Natural killer cell (primary cell): ENCODE data around the gene FGGY. TPM values are rescaled to one million over a fixed set of nuclear protein-coding genes. Genes with fewer than 3 reads are reported as not detected.

ENCODE experiments used
- ATAC-seq, 3 donors: fragments of 150-1000 bp in 2 of 3; fragments of 200-7000 bp in 1 of 3; cut with Tn5 transposase; 1 replicate in 1 of 3; 2 replicates in 2 of 3; pipeline ENCODE4 v1.10.0; 2021; ENCODE audit warnings: mild to moderate bottlenecking in 2 of 3, moderate library complexity in 2 of 3
- DNase-seq, 2 donors: peaks; one replicate each; pipeline versions ENCODE4 v3.0.0 to v3.0.0-alpha.2; 2013 to 2021; ENCODE audit warnings: mixed read lengths in 1 of 2
- H3K27ac ChIP-seq: one replicate; pipeline ENCODE4 v1.5.1; 2013; ENCODE audit warnings: mild to moderate bottlenecking, low read length
- H3K27me3 ChIP-seq: one replicate; pipeline ENCODE4 v1.6.1; 2013; ENCODE audit warnings: low read length; ENCODE audit not compliant: control insufficient read depth, insufficient read depth
- H3K36me3 ChIP-seq: one replicate; pipeline ENCODE4 v1.6.1; 2013; ENCODE audit warnings: low read length; ENCODE audit not compliant: control insufficient read depth, insufficient read depth
- H3K4me1 ChIP-seq: one replicate; pipeline ENCODE4 v1.6.1; 2013; ENCODE audit warnings: low read length; ENCODE audit not compliant: control insufficient read depth, insufficient read depth
- H3K4me3 ChIP-seq: one replicate; pipeline ENCODE4 v1.5.1; 2013; ENCODE audit warnings: low read length
- H3K9me3 ChIP-seq: one replicate; pipeline ENCODE4 v1.6.1; 2013; ENCODE audit warnings: low read length; ENCODE audit not compliant: control insufficient read depth, insufficient read depth
- H3K27ac Mint-ChIP-seq, 2 donors: one replicate each; pipeline ENCODE4 v1.8.0; 2022; ENCODE audit warnings: mild to moderate bottlenecking in 2 of 2, mixed read lengths in 2 of 2, moderate library complexity in 1 of 2
- H3K27me3 Mint-ChIP-seq, 2 donors: one replicate each; pipeline ENCODE4 v1.8.0; 2022; ENCODE audit warnings: low read depth in 2 of 2, mixed read lengths in 2 of 2
- H3K36me3 Mint-ChIP-seq: one replicate; pipeline ENCODE4 v1.8.0; 2022; ENCODE audit warnings: mixed read lengths
- H3K4me1 Mint-ChIP-seq, 2 donors: one replicate each; pipeline ENCODE4 v1.8.0; 2022; ENCODE audit warnings: mixed read lengths in 2 of 2
- H3K4me3 Mint-ChIP-seq: one replicate; pipeline ENCODE4 v1.8.0; 2022; ENCODE audit warnings: mild to moderate bottlenecking, moderate library complexity, mixed read lengths
- H3K9me3 Mint-ChIP-seq, 2 donors: one replicate each; pipeline ENCODE4 v1.8.0; 2022; ENCODE audit warnings: mixed read lengths in 2 of 2
- WGBS: methylation state at CpG from one replicate; pipeline ENCODE4 v1.1.7; 2013; ENCODE audit warnings: missing lambda C conversion rate; ENCODE audit not compliant: insufficient coverage; 5-methylcytosine and 5-hydroxymethylcytosine counted together
- intact Hi-C: fragments of 100-400 bp; cut with micrococcal nuclease; formaldehyde crosslinking; loops from one replicate; pipeline ENCODE4 v1.14.2; 2022
- total RNA-seq, 4 donors: library from RNA; stranded (reverse); fragments of 120-200 nt in 1 of 4; gene quantifications; one replicate each; pipeline versions ENCODE4 v1.2.3 to v1.2.4, GENCODE V29; 2013 to 2022
- TF ChIP-seq, protein P1 (sequence below): fragments of 200-600 bp; IDR thresholded peaks from one replicate; pipeline ENCODE4 v1.8.0; 2022; ENCODE audit warnings: antibody characterized with exemption

FGGY gene
- total RNA-seq, 3 donors from 2014 or later (not counting 1 experiment from before 2014, with no cell fraction given): 21.8 to 31.5 (median 21.8) TPM

DNA sequence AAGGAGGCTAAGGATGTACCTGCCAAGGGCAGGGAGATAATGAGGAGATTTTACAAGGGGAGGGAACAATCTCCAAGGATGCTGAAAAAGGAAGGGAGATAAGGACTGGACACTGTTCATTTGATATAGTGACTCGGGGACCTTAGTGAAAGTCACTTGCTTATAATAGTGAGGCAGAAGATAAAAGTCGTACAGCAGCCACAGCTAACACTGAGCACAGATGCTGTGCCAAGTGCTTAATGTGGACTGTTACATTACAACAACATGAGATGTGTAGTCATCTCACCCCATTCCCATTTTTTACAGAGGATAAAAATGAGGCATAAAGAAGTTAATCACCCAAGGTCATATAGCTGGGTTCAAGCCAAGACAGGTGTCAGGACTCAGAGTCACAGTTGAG is 181.9 kb downstream of the FGGY start:
- H3K4me3 Mint-ChIP-seq: no peak overlapping the region
- TF ChIP-seq, protein P1, sequence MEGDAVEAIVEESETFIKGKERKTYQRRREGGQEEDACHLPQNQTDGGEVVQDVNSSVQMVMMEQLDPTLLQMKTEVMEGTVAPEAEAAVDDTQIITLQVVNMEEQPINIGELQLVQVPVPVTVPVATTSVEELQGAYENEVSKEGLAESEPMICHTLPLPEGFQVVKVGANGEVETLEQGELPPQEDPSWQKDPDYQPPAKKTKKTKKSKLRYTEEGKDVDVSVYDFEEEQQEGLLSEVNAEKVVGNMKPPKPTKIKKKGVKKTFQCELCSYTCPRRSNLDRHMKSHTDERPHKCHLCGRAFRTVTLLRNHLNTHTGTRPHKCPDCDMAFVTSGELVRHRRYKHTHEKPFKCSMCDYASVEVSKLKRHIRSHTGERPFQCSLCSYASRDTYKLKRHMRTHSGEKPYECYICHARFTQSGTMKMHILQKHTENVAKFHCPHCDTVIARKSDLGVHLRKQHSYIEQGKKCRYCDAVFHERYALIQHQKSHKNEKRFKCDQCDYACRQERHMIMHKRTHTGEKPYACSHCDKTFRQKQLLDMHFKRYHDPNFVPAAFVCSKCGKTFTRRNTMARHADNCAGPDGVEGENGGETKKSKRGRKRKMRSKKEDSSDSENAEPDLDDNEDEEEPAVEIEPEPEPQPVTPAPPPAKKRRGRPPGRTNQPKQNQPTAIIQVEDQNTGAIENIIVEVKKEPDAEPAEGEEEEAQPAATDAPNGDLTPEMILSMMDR: no peak
- H3K9me3 Mint-ChIP-seq: no peaks in the 10 kb centered on the region
- WGBS: 98% methylated on average over 2 of the region's 2 CpGs
- no peaks in the 10 kb centered on the region for H3K4me1 ChIP-seq
- intact Hi-C loops: no loop called here
- no peaks in the 10 kb centered on the region for H3K4me1 Mint-ChIP-seq
- H3K36me3 ChIP-seq: no peaks in the 10 kb centered on the region
- H3K27ac ChIP-seq: no peak overlapping the region
- no peak overlapping the region for H3K27ac Mint-ChIP-seq
- H3K9me3 ChIP-seq: no peaks in the 10 kb centered on the region
- no peak overlapping the region for H3K4me3 ChIP-seq
- no peaks in the 10 kb centered on the region for H3K36me3 Mint-ChIP-seq
- no peaks in the 10 kb centered on the region for H3K27me3 Mint-ChIP-seq
- DNase-seq (no peak), ATAC-seq (no peak)
- H3K27me3 ChIP-seq: no peaks in the 10 kb centered on the region

DNA sequence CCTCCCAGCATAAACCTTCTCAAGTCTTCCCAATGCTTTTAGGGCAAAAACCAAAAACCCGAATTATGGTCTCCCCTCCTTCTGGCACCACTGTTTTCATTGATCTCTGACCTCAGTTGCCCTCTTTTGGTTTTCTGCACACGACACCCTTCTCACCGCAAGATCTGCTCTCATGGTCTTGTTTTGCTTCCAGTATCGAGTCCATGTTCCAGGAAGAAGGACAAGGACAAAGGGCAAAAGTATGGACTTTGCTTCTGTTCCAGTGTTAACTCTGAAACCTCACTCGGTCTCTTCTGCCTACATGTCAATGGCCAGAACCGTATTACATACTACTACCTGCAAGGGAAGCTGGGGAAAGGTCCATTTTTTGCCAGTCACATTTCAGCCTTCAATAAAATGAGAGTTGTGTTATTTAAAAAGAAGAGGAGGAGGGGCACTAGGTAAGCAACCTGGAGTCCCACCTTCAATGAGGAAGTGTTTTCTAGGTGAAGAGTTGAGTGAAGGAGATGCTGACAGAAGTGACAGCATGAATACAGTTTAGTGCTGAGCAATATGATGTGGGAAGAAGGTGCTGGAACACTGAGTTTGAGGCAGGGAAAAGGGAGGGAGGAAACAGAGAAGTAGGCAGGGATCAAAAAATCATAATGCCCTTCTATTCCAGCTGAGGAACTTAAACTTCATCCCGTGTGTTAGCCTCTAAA is 183.4 kb downstream of the FGGY start:
- no peak for DNase-seq
- no peak overlapping the region for H3K4me3 ChIP-seq
- intact Hi-C loops: no loop called here
- no peaks in the 10 kb centered on the region for H3K9me3 Mint-ChIP-seq
- H3K4me3 Mint-ChIP-seq: no peak overlapping the region
- no peak overlapping the region for H3K27ac Mint-ChIP-seq
- H3K36me3 Mint-ChIP-seq: no peaks in the 10 kb centered on the region
- H3K27ac ChIP-seq: no peak overlapping the region
- TF ChIP-seq, protein P1: no peak
- H3K27me3 ChIP-seq: no peaks in the 10 kb centered on the region
- H3K4me1 Mint-ChIP-seq: no peaks in the 10 kb centered on the region
- H3K4me1 ChIP-seq: no peaks in the 10 kb centered on the region
- no peaks in the 10 kb centered on the region for H3K27me3 Mint-ChIP-seq
- no peak for ATAC-seq
- 95% methylated on average over 6 of the region's 7 CpGs for WGBS
- no peaks in the 10 kb centered on the region for H3K9me3 ChIP-seq
- no peaks in the 10 kb centered on the region for H3K36me3 ChIP-seq

DNA sequence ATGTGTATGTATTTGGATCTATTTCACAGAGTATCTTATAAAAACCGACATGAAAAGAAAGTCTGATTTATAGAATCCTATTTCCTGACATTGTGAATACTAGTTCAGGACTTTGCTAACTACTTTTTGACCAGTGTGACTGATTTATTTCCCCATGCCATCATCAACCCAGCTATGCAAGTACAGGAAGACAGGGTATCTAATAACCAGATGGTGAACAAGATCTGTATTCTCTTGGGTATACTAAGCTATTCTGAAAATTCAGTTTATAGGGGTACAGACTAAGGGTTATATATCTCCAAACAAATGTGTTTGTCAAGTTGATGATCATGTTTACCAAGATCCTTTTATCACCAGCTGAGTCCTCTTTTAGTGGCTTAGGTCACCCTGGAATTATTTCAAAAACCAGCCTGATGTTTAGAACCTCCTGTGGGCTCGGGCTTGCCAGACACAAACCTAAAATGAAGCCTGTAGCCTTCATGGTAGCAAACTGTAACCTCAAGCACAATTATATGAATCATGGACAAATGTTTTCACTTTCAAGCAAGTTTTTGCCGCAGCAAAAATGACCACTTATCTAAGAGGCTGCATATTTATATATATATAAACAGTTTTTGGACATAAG is 185.1 kb downstream of the FGGY start:
- ATAC-seq: no peak
- no peaks in the 10 kb centered on the region for H3K36me3 ChIP-seq
- 90% methylated on average over 2 of the region's 3 CpGs for WGBS

More for the DNA sequence above, 185.1 kb downstream of the FGGY start:
- Mint-ChIP-seq H3K4me3 (no peak overlapping the region), H3K36me3 (no peaks in the 10 kb centered on the region), H3K9me3 (no peaks in the 10 kb centered on the region), H3K4me1 (no peaks in the 10 kb centered on the region), H3K27me3 (no peaks in the 10 kb centered on the region), H3K27ac (no peak overlapping the region)
- DNase-seq: no peak
- no peak overlapping the region for H3K4me3 ChIP-seq
- H3K4me1 ChIP-seq: no peaks in the 10 kb centered on the region
- H3K9me3 ChIP-seq: no peaks in the 10 kb centered on the region
- H3K27ac ChIP-seq: no peak overlapping the region
- H3K27me3 ChIP-seq: no peaks in the 10 kb centered on the region
- intact Hi-C loops: no loop called here
- TF ChIP-seq, protein P1: no peak
